GM12874 (cell line): Measurements from ENCODE around the gene IQCB1.

Experiments
- TF ChIP-seq, protein P1 (sequence below): IDR thresholded peaks from 2 replicates; pipeline ENCODE4 v1.5.1; 2011; ENCODE audit warnings: low read depth, mild to moderate bottlenecking, control low read depth, low read length, moderate library complexity; ENCODE audit not compliant: insufficient read depth

IQCB1 gene

DNA sequence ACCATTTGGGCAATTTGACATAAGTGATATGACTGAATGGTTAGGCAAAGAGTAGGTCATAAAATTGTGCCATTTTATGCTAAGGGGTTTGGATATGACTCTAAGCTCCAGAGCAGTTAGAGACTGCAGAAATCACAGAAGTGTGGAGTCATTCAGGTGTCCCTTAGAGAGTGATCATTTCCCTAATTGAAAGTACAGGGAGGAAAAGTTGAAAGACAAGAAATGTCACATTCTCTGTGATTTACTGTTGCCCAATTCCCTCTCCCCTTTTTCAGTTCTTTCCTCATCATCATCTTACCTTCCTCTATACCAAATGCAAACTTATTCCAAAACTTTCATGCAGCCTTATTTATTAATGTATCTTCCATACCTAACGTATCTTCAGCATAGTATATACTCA is 82.6 kb downstream of the IQCB1 start:
- TF ChIP-seq, protein P1, sequence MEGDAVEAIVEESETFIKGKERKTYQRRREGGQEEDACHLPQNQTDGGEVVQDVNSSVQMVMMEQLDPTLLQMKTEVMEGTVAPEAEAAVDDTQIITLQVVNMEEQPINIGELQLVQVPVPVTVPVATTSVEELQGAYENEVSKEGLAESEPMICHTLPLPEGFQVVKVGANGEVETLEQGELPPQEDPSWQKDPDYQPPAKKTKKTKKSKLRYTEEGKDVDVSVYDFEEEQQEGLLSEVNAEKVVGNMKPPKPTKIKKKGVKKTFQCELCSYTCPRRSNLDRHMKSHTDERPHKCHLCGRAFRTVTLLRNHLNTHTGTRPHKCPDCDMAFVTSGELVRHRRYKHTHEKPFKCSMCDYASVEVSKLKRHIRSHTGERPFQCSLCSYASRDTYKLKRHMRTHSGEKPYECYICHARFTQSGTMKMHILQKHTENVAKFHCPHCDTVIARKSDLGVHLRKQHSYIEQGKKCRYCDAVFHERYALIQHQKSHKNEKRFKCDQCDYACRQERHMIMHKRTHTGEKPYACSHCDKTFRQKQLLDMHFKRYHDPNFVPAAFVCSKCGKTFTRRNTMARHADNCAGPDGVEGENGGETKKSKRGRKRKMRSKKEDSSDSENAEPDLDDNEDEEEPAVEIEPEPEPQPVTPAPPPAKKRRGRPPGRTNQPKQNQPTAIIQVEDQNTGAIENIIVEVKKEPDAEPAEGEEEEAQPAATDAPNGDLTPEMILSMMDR, result no peak

DNA sequence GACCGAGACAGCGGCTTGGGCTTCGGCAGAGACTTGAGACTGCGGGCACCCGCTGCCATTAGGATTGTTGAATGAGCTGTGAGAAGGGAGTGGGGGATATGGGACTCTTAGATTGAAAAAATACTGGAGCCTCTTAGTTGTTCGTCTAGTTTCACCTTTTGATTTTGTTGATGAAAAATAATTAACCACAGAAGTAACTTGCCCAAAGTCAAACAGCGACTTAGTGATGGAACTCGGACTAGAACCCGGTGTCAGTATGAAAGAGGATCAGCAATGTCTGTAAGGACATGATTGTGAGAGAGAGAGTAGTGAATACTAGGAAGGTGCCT is 84.8 kb downstream of the IQCB1 start:
- TF ChIP-seq, protein P1, result no peak

- TF ChIP-seq, protein P1, result no peak
Observed at GRCh38 chr3:121749276-121750086, 85.4 kb downstream of the IQCB1 start, which contains the start of gene GOLGB1. Gene GOLGB1 (minus strand): TSS chr3:121749741. CDS start chr3:121730971, 18,770 bp downstream.

- TF ChIP-seq, protein P1, result no peak
Observed at GRCh38 chr3:121748680-121749275, 86.1 kb downstream of the IQCB1 start.

GRCh38 chr3:121747976-121748375 is 86.9 kb downstream of the IQCB1 start:
- TF ChIP-seq, protein P1, result no peak

GRCh38 chr3:121740896-121741295 is 94.0 kb downstream of the IQCB1 start:
- TF ChIP-seq, protein P1, result no peak

DNA sequence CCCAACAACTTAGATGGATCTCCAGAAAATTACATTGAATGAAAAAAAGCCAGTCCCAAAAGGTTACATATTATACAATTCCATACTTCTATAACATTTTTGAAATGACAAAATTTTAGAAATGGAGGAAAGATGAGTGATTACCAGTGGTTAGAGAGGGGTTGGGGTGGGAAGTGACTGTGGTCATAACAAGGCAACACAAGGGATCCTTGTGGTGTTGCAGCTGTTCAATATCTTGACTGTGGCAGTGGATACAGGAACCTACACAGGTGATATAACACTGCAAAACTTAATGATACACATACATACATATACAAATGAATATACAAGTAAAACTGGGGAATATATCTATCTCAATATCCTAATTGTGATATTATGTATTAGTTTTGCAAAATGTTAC is 95.0 kb downstream of the IQCB1 start:
- TF ChIP-seq, protein P1, result no peak
